Common myeloid progenitor, CD34-positive (primary cell): ENCODE data around the gene OLFML2B.

Experiments
- CTCF ChIA-PET: fragments of 350-600 bp; sonication (Branson Sonifier 250); formaldehyde crosslinking; loops from one replicate; lab custom pipeline; 2021; ENCODE audit warnings: antibody characterized with exemption; lab: Charles Lee
- POLR2A ChIA-PET: fragments of 350-600 bp; sonication (Branson Sonifier 250); formaldehyde crosslinking; loops from one replicate; lab custom pipeline; 2021; ENCODE audit warnings: antibody characterized with exemption; lab: Charles Lee
- DNase-seq, 3 donors: peaks; one replicate each; pipeline versions ENCODE4 v3.0.0 to v3.0.0-alpha.2; 2013
- H3K27ac ChIP-seq, 2 experiments: 1 replicate in 1 of 2; 2 replicates in 1 of 2; pipeline ENCODE4 v1.7.0; 2013; ENCODE audit warnings: inconsistent platforms in 2 of 2, low read length in 2 of 2, mild to moderate bottlenecking in 2 of 2, low read depth in 1 of 2, moderate library complexity in 1 of 2; ENCODE audit not compliant: severe bottlenecking in 2 of 2, insufficient read depth in 1 of 2, poor library complexity in 1 of 2
- H3K27me3 ChIP-seq, 5 experiments: replicated peaks in 2 of 5; 1 replicate in 3 of 5; 2 replicates in 2 of 5; pipeline versions ENCODE4 v1.6.1 to v1.7.0; 2013; ENCODE audit warnings: low read length in 4 of 5, mild to moderate bottlenecking in 2 of 5, moderate library complexity in 2 of 5, inconsistent platforms in 1 of 5; ENCODE audit not compliant: insufficient read depth in 5 of 5, control insufficient read depth in 4 of 5
- H3K36me3 ChIP-seq, 4 experiments: 1 replicate in 2 of 4; 2 replicates in 2 of 4; pipeline versions ENCODE4 v1.6.1 to v1.7.0; 2013; ENCODE audit warnings: low read length in 3 of 4, control low read depth in 1 of 4, mild to moderate bottlenecking in 1 of 4; ENCODE audit not compliant: control insufficient read depth in 4 of 4, insufficient read depth in 4 of 4
- H3K4me1 ChIP-seq, 4 experiments: 1 replicate in 3 of 4; 2 replicates in 1 of 4; pipeline versions ENCODE4 v1.6.1 to v1.7.1; 2013; ENCODE audit warnings: low read length in 3 of 4, mild to moderate bottlenecking in 3 of 4, control low read depth in 1 of 4, inconsistent platforms in 1 of 4, moderate library complexity in 1 of 4; ENCODE audit not compliant: control insufficient read depth in 4 of 4, insufficient read depth in 4 of 4; ENCODE audit errors: control extremely low read depth in 1 of 4
- H3K4me3 ChIP-seq, 7 experiments: 1 replicate in 4 of 7; 2 replicates in 3 of 7; pipeline versions ENCODE4 v1.5.1 to v1.7.0; 2013; ENCODE audit warnings: mild to moderate bottlenecking in 7 of 7, low read length in 6 of 7, moderate library complexity in 6 of 7, inconsistent platforms in 2 of 7, low read depth in 2 of 7, control low read depth in 1 of 7; ENCODE audit not compliant: insufficient read depth in 4 of 7, control insufficient read depth in 1 of 7; ENCODE audit errors: extremely low read depth in 1 of 7
- H3K9me3 ChIP-seq, 5 experiments: 1 replicate in 4 of 5; 2 replicates in 1 of 5; pipeline versions ENCODE4 v1.6.1 to v1.7.1; 2013; ENCODE audit warnings: low read length in 4 of 5, mild to moderate bottlenecking in 2 of 5, inconsistent platforms in 1 of 5, low read depth in 1 of 5, moderate library complexity in 1 of 5; ENCODE audit not compliant: control insufficient read depth in 4 of 5, insufficient read depth in 2 of 5; ENCODE audit errors: control extremely low read depth in 1 of 5
- WGBS: methylation state at CpG from one replicate; pipeline ENCODE4 v1.1.5; 2013; ENCODE audit not compliant: insufficient coverage; 5-methylcytosine and 5-hydroxymethylcytosine counted together

OLFML2B gene

GRCh38 chr1:161997152-161997551 is 26.5 kb downstream of the OLFML2B start:
- ChIA-PET POLR2A (no interaction called here), CTCF (interaction anchor here (0.6 kb wide), 1 partner anchor 74 kb away, joined by 3 read pairs; no protein-coding TSS in a partner anchor)
- no peak for DNase-seq
- no peaks in the 10 kb centered on the region for H3K36me3 ChIP-seq
- peaks cover 0 to 10% (median 1%) of the 10 kb centered on the region in 4 experiments for H3K4me1 ChIP-seq
- peaks cover 0 to 7% (median 5%) of the 10 kb centered on the region in 5 experiments for H3K9me3 ChIP-seq
- no peak overlapping the region for H3K27ac ChIP-seq
- no peaks in the 10 kb centered on the region for H3K27me3 ChIP-seq
- WGBS = 100% methylated on average over 1 of the region's 1 CpG
- H3K4me3 ChIP-seq = no peak overlapping the region

- no peak for DNase-seq
- Histone ChIP-seq H3K4me1 (peaks cover 0 to 5% (median 0%) of the 10 kb centered on the region in 4 experiments), H3K27me3 (no peaks in the 10 kb centered on the region), H3K27ac (no peak overlapping the region), H3K36me3 (no peaks in the 10 kb centered on the region), H3K9me3 (peaks cover 0 to 10% (median 6%) of the 10 kb centered on the region in 5 experiments), H3K4me3 (no peak overlapping the region)
- CTCF ChIA-PET = interaction anchor here (0.9 to 1.3 kb wide), 2 partner anchors 10 to 30 kb away, joined by 3 to 5 read pairs; partner anchors contain the start of gene OLFML2B
- 94% methylated on average over 9 of the region's 9 CpGs for WGBS
- POLR2A ChIA-PET = no interaction called here
Measured at GRCh38 chr1:161994175-161994668, 29.4 kb downstream of the OLFML2B start.

- no peaks in the 10 kb centered on the region for H3K27me3 ChIP-seq
- peaks cover 0 to 12% (median 0%) of the 10 kb centered on the region in 4 experiments for H3K4me1 ChIP-seq
- WGBS = 82% methylated on average over 7 of the region's 11 CpGs
- ChIA-PET POLR2A (no interaction called here), CTCF (no interaction called here)
- no peak overlapping the region for H3K4me3 ChIP-seq
- H3K36me3 ChIP-seq = no peaks in the 10 kb centered on the region
- peaks cover 0 to 10% (median 6%) of the 10 kb centered on the region in 5 experiments for H3K9me3 ChIP-seq
- H3K27ac ChIP-seq = no peak overlapping the region
- DNase-seq = no peak
Measured at GRCh38 chr1:161993576-161993975, 30.1 kb downstream of the OLFML2B start.

- CTCF ChIA-PET = no interaction called here
- no peak for DNase-seq
- Histone ChIP-seq H3K4me1 (peaks cover 0 to 13% (median 0%) of the 10 kb centered on the region in 4 experiments), H3K27me3 (no peaks in the 10 kb centered on the region), H3K9me3 (peaks cover 0 to 20% (median 7%) of the 10 kb centered on the region in 5 experiments), H3K4me3 (no peak overlapping the region), H3K36me3 (no peaks in the 10 kb centered on the region), H3K27ac (no peak overlapping the region)
- POLR2A ChIA-PET = no interaction called here
- WGBS = 80% methylated on average over 1 of the region's 5 CpGs
Measured at GRCh38 chr1:161989786-161990185, 33.9 kb downstream of the OLFML2B start.

GRCh38 chr1:161989108-161989507 is 34.6 kb downstream of the OLFML2B start:
- Histone ChIP-seq H3K4me3 (no peak overlapping the region), H3K27me3 (no peaks in the 10 kb centered on the region), H3K27ac (no peak overlapping the region), H3K36me3 (no peaks in the 10 kb centered on the region), H3K9me3 (peaks cover 0 to 20% (median 7%) of the 10 kb centered on the region in 5 experiments), H3K4me1 (peaks cover 0 to 13% (median 0%) of the 10 kb centered on the region in 4 experiments)
- ChIA-PET CTCF (no interaction called here), POLR2A (no interaction called here)
- DNase-seq = peak in 1 of 3 donors; percentile 7

- H3K4me1 ChIP-seq = peaks cover 0 to 13% (median 0%) of the 10 kb centered on the region in 4 experiments
- ChIA-PET POLR2A (no interaction called here), CTCF (no interaction called here)
- no peak overlapping the region for H3K27ac ChIP-seq
- DNase-seq = no peak
- H3K9me3 ChIP-seq = peaks cover 0 to 20% (median 6%) of the 10 kb centered on the region in 5 experiments
- H3K36me3 ChIP-seq = no peaks in the 10 kb centered on the region
- H3K27me3 ChIP-seq = no peaks in the 10 kb centered on the region
- no peak overlapping the region for H3K4me3 ChIP-seq
- 79% methylated on average over 4 of the region's 5 CpGs for WGBS
Measured at GRCh38 chr1:161988413-161988812, 35.3 kb downstream of the OLFML2B start.

- H3K4me3 ChIP-seq = no peak overlapping the region
- DNase-seq = no peak
- H3K9me3 ChIP-seq = peaks cover 0 to 20% (median under 1%) of the 10 kb centered on the region in 5 experiments
- H3K27me3 ChIP-seq = no peaks in the 10 kb centered on the region
- H3K36me3 ChIP-seq = no peaks in the 10 kb centered on the region
- H3K27ac ChIP-seq = no peak overlapping the region
- ChIA-PET CTCF (interaction anchor here (1.2 to 1.3 kb wide), 2 partner anchors 14 to 27 kb away, joined by 3 to 4 read pairs; no protein-coding TSS in a partner anchor), POLR2A (no interaction called here)
- H3K4me1 ChIP-seq = peaks cover 0 to 14% (median 0%) of the 10 kb centered on the region in 4 experiments
- 93% methylated on average over 5 of the region's 5 CpGs for WGBS
Measured at GRCh38 chr1:161987872-161988271, 35.8 kb downstream of the OLFML2B start.
